ENCODE results near the gene HLA-DQA1. TPM values are rescaled to one million over a fixed set of nuclear protein-coding genes. Genes with fewer than 3 reads are reported as not detected.

Gene HLA-DQA1
- total and polyA plus RNA-seq, 12 donors = 1.3 to 136 (median 13.3) TPM

- TF ChIP-seq CTCF (IDR thresholded peaks at IDR 0.05) = no peak
- intact Hi-C loops (cut with DNase I) = loop anchor here in 1 of 10 donors (10.0 kb wide), 1 partner anchor 180 kb away; the partner anchor contains the start of gene HLA-DRA
- H3K9me3 ChIP-seq = peaks cover 0 to 22% (median 5%) of the 10 kb centered on the region in 11 donors
- H3K27ac ChIP-seq = peak overlapping the region in 1 of 10 donors; percentile 30
- H3K4me1 ChIP-seq = peaks cover 0 to 8% (median 0%) of the 10 kb centered on the region in 9 donors
- no peak overlapping the region for H3K4me3 ChIP-seq
- ATAC-seq = no peak
- no peaks in the 10 kb centered on the region for H3K36me3 ChIP-seq
- 2 to 63% methylated on average over 1 of the region's 1 CpG for WGBS, 2 donors
- no peaks in the 10 kb centered on the region for H3K27me3 ChIP-seq
- DNase-seq = no peak
Observed at GRCh38 chr6:32614366-32615081, 22.7 kb upstream of the HLA-DQA1 start.

- WGBS, 2 donors = 33 to 34% methylated on average over 3 of the region's 3 CpGs
- Histone ChIP-seq H3K4me3 (no peak overlapping the region), H3K9me3 (peaks cover 0 to 22% (median 5%) of the 10 kb centered on the region in 11 donors), H3K4me1 (peaks cover 0 to 5% (median 0%) of the 10 kb centered on the region in 9 donors), H3K36me3 (no peaks in the 10 kb centered on the region), H3K27me3 (no peaks in the 10 kb centered on the region), H3K27ac (no peak overlapping the region)
- intact Hi-C loops (cut with DNase I) = loop anchor here in 1 of 10 donors (10.0 kb wide), 1 partner anchor 181 kb away; the partner anchor contains the start of gene HLA-DRA
- ATAC-seq (no peak), DNase-seq (no peak)
- no peak for TF ChIP-seq CTCF (IDR thresholded peaks at IDR 0.05)
Observed at GRCh38 chr6:32615885-32616532, 21.2 kb upstream of the HLA-DQA1 start.

- 46 to 59% methylated on average over 1 of the region's 1 CpG for WGBS, 2 donors
- DNase-seq (no peak), ATAC-seq (no peak)
- intact Hi-C loops (cut with DNase I) = loop anchor here in 1 of 10 donors (10.0 kb wide), 1 partner anchor 183 kb away; the partner anchor contains the start of gene HLA-DRA
- no peak for TF ChIP-seq CTCF (IDR thresholded peaks at IDR 0.05)
- peaks cover 0 to 6% (median 0%) of the 10 kb centered on the region in 9 donors for H3K4me1 ChIP-seq
- no peaks in the 10 kb centered on the region for H3K27me3 ChIP-seq
- H3K9me3 ChIP-seq = peaks cover 0 to 22% (median 5%) of the 10 kb centered on the region in 11 donors
- H3K4me3 ChIP-seq = no peak overlapping the region
- no peaks in the 10 kb centered on the region for H3K36me3 ChIP-seq
- H3K27ac ChIP-seq = no peak overlapping the region
Observed at GRCh38 chr6:32617751-32618150, 19.5 kb upstream of the HLA-DQA1 start.

GRCh38 chr6:32621372-32621771 lies 15.8 kb upstream of the HLA-DQA1 start:
- Histone ChIP-seq H3K36me3 (no peaks in the 10 kb centered on the region), H3K4me3 (no peak overlapping the region), H3K4me1 (peaks cover 0 to 18% (median 0%) of the 10 kb centered on the region in 9 donors), H3K27me3 (no peaks in the 10 kb centered on the region), H3K9me3 (peaks cover 0 to 22% (median 5%) of the 10 kb centered on the region in 11 donors), H3K27ac (no peak overlapping the region)
- DNase-seq = no peak
- no peak for ATAC-seq
- no peak for TF ChIP-seq CTCF (IDR thresholded peaks at IDR 0.05)
- WGBS, 2 donors = 36 to 41% methylated on average over 3 of the region's 3 CpGs
- intact Hi-C loops (cut with DNase I) = loop anchor here in 3 of 10 donors (5.0 to 10.0 kb wide), 3 partner anchors 63 to 81 kb away; no protein-coding TSS in a partner anchor
